Measurements from ENCODE around the gene CAPG.

The CAPG gene

GRCh38 chr2:85410584-85411404 lies 628 bp upstream of the CAPG start:
- Histone ChIP-seq H3K4me1 (peaks cover 0 to 44% (median 36%) of the 10 kb centered on the region in 4 donors), H3K4me3 (peak overlapping the region; percentile 27 to 39), H3K36me3 (no peaks in the 10 kb centered on the region), H3K27me3 (no peaks in the 10 kb centered on the region), H3K9me3 (no peaks in the 10 kb centered on the region), H3K27ac (peak overlapping the region; percentile 67 to 68)
- intact Hi-C loops (cut with DNase I; ENCODE audit: low total_unique reads): no loop called here
- no peak for TF ChIP-seq CTCF (IDR thresholded peaks at IDR 0.05)
- DNase-seq: no peak

GRCh38 chr2:85405201-85406059 lies 4.7 kb downstream of the CAPG start:
- Histone ChIP-seq H3K9me3 (no peaks in the 10 kb centered on the region), H3K4me3 (no peak overlapping the region), H3K36me3 (peaks cover 0 to 15% (median 8%) of the 10 kb centered on the region in 3 donors), H3K27me3 (no peaks in the 10 kb centered on the region), H3K27ac (peak overlapping the region in 1 of 2 donors; percentile 10), H3K4me1 (peaks cover 0 to 38% (median 24%) of the 10 kb centered on the region in 4 donors)
- DNase-seq: peak in 1 of 2 donors; percentile 61
- intact Hi-C loops (cut with DNase I; ENCODE audit: low total_unique reads): no loop called here
- no peak for TF ChIP-seq CTCF (IDR thresholded peaks at IDR 0.05)

- no peak overlapping the region for H3K27ac ChIP-seq
- peaks cover 0 to 20% (median 12%) of the 10 kb centered on the region in 4 donors for H3K4me1 ChIP-seq
- no peak for TF ChIP-seq CTCF (IDR thresholded peaks at IDR 0.05)
- intact Hi-C loops (cut with DNase I; ENCODE audit: low total_unique reads): no loop called here
- DNase-seq: no peak
- H3K9me3 ChIP-seq: no peaks in the 10 kb centered on the region
- peaks cover 0 to 43% (median 8%) of the 10 kb centered on the region in 3 donors for H3K36me3 ChIP-seq
- no peak overlapping the region for H3K4me3 ChIP-seq
- H3K27me3 ChIP-seq: no peaks in the 10 kb centered on the region
These were observed 8.3 kb downstream of the CAPG start for GRCh38 chr2:85401844-85402243.

GRCh38 chr2:85401464-85401805 lies 8.7 kb downstream of the CAPG start:
- peaks cover 0 to 43% (median 8%) of the 10 kb centered on the region in 3 donors for H3K36me3 ChIP-seq
- H3K4me3 ChIP-seq: no peak overlapping the region
- TF ChIP-seq CTCF (IDR thresholded peaks at IDR 0.05): no peak
- DNase-seq: no peak
- no peaks in the 10 kb centered on the region for H3K27me3 ChIP-seq
- H3K27ac ChIP-seq: no peak overlapping the region
- H3K9me3 ChIP-seq: no peaks in the 10 kb centered on the region
- H3K4me1 ChIP-seq: peaks cover 0 to 24% (median 16%) of the 10 kb centered on the region in 4 donors
- intact Hi-C loops (cut with DNase I; ENCODE audit: low total_unique reads): no loop called here

GRCh38 chr2:85400541-85401463 lies 9.4 kb downstream of the CAPG start:
- no peak for TF ChIP-seq CTCF (IDR thresholded peaks at IDR 0.05)
- Histone ChIP-seq H3K27me3 (no peaks in the 10 kb centered on the region), H3K27ac (peak overlapping the region in 1 of 2 donors; percentile 20), H3K36me3 (peaks cover 0 to 43% (median 8%) of the 10 kb centered on the region in 3 donors), H3K9me3 (no peaks in the 10 kb centered on the region), H3K4me1 (peaks cover 0 to 30% (median 20%) of the 10 kb centered on the region in 4 donors), H3K4me3 (no peak overlapping the region)
- intact Hi-C loops (cut with DNase I; ENCODE audit: low total_unique reads): no loop called here
- DNase-seq: no peak
